Endothelial cell (in vitro differentiated cells): ENCODE results near the gene TSNAX. TPM values are rescaled to one million over a fixed set of nuclear protein-coding genes. Genes with fewer than 3 reads are reported as not detected.

Source experiments
- DNase-seq: peaks from one replicate; pipeline ENCODE4 v3.0.0; 2021; ENCODE audit warnings: low spot score
- H3K27ac Mint-ChIP-seq: one replicate; pipeline ENCODE4 v1.8.0; 2021; ENCODE audit warnings: mixed read lengths, inconsistent platforms; ENCODE audit not compliant: unreplicated experiment
- H3K27me3 Mint-ChIP-seq: one replicate; pipeline ENCODE4 v1.8.0; 2021; ENCODE audit warnings: mild to moderate bottlenecking, moderate library complexity, mixed read lengths, inconsistent platforms; ENCODE audit not compliant: unreplicated experiment
- H3K36me3 Mint-ChIP-seq: one replicate; pipeline ENCODE4 v1.8.0; 2021; ENCODE audit warnings: mild to moderate bottlenecking, low read depth, mixed read lengths, inconsistent platforms; ENCODE audit not compliant: unreplicated experiment
- H3K4me1 Mint-ChIP-seq: one replicate; pipeline ENCODE4 v1.8.0; 2021; ENCODE audit warnings: mild to moderate bottlenecking, mixed read lengths, inconsistent platforms; ENCODE audit not compliant: unreplicated experiment
- H3K4me3 Mint-ChIP-seq: one replicate; pipeline ENCODE4 v1.8.0; 2021; ENCODE audit warnings: mild to moderate bottlenecking, mixed read lengths, inconsistent platforms; ENCODE audit not compliant: unreplicated experiment
- H3K9me3 Mint-ChIP-seq: one replicate; pipeline ENCODE4 v1.8.0; 2021; ENCODE audit warnings: mixed read lengths, inconsistent platforms; ENCODE audit not compliant: unreplicated experiment
- total RNA-seq: library from RNA; stranded (reverse); fragmentation: NEBNext Ultra II Directional; extraction: Animal tissue kit (Norgen Biotek cat#: 25700); gene quantifications from one replicate; pipeline ENCODE4 v1.2.1, GENCODE V29; 2021; ENCODE audit not compliant: unreplicated experiment
- TF ChIP-seq, protein P1 (sequence below): fragments of 200-600 bp; sonication (generic); IDR thresholded peaks from one replicate; pipeline ENCODE4 v1.5.0; 2021; ENCODE audit warnings: antibody characterized with exemption; ENCODE audit not compliant: unreplicated experiment

Gene TSNAX
- total RNA-seq, 1 donor from 2014 or later = 35.4 TPM

DNA sequence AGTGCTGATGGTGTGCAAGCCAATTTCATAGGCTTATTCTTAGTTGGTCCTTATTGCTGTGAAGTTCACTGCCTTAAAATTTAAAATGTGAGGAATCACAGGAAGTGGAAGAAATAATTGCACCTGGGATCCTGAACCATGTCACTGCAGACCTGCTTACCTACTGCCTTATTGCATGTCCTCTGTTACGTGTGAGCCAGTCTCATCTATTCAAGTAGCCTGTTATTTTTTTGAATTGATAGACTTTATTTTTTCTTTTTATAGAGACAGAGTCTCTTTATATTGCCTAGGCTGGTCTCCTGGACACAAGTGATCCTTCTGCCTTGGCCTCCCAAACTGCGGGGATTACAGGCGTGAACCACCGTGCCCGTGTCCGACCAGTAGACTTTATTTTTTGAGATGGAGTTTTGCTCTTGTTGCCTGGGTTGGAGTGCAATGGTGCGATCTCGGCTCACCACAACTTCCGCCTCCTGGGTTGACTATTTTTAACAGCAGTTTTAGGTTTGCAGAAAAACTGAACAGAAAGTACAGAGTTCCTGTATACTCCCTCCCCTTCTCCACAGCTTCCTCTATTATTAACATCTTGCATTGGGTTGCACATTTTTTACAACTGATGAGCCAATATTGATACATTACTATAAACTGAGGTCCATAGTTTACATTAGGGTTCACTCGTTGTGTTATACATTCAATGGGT is 84.1 kb downstream of the TSNAX start:
- no peak for DNase-seq
- H3K4me3 Mint-ChIP-seq = no peak overlapping the region
- TF ChIP-seq, protein P1, sequence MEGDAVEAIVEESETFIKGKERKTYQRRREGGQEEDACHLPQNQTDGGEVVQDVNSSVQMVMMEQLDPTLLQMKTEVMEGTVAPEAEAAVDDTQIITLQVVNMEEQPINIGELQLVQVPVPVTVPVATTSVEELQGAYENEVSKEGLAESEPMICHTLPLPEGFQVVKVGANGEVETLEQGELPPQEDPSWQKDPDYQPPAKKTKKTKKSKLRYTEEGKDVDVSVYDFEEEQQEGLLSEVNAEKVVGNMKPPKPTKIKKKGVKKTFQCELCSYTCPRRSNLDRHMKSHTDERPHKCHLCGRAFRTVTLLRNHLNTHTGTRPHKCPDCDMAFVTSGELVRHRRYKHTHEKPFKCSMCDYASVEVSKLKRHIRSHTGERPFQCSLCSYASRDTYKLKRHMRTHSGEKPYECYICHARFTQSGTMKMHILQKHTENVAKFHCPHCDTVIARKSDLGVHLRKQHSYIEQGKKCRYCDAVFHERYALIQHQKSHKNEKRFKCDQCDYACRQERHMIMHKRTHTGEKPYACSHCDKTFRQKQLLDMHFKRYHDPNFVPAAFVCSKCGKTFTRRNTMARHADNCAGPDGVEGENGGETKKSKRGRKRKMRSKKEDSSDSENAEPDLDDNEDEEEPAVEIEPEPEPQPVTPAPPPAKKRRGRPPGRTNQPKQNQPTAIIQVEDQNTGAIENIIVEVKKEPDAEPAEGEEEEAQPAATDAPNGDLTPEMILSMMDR = no peak
- H3K9me3 Mint-ChIP-seq = no peaks in the 10 kb centered on the region
- H3K27ac Mint-ChIP-seq = no peak overlapping the region
- H3K27me3 Mint-ChIP-seq = peaks cover 8% of the 10 kb centered on the region
- H3K36me3 Mint-ChIP-seq = no peaks in the 10 kb centered on the region
- H3K4me1 Mint-ChIP-seq = peaks cover 25% of the 10 kb centered on the region

DNA sequence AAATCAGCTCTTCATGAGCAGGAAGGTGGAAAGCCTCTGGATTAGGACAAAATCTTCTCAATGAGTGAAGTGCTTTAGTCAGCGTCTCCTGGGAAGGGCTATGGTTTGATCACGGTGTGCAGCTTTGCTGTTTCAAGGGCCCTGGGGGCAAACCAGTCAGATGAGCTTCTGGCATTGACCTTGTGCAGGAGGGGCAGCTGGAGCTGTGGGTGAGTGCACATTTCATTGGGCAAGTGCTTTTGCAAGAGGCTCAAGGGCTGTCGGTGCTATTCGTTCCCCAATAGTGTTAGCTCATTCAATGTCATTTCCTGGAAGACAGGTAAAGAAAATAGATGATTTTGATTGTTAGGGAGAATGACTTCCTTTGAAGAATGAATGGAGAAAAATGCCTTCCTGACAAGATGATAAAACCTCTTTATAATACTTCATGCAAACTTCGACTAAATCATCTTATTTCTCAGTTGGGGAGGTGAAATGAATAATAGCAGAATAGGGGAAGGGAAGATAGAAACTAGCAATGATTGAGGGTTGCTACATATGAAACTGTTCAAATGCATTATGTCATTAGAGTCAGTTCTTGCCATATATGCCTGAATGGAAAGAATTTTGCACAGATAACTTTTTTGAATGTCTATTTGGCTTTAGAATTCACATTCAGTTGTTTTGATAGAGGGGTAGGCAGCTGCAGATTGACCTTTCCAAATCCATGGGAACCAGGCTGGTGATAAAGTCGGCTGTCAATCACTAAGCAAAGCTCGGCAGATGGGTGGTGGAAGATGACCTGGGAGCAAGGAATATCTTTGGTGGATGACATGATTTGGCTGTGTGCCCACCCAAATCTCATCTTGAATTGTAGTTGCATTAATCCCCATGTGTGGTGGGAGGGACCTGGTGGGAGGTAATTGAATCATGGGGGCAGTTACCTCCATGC is 85.2 kb downstream of the TSNAX start:
- TF ChIP-seq, protein P1 = no peak
- no peak overlapping the region for H3K4me3 Mint-ChIP-seq
- H3K9me3 Mint-ChIP-seq = no peaks in the 10 kb centered on the region
- no peak overlapping the region for H3K27ac Mint-ChIP-seq
- no peak for DNase-seq
- H3K27me3 Mint-ChIP-seq = peaks cover 8% of the 10 kb centered on the region
- no peaks in the 10 kb centered on the region for H3K36me3 Mint-ChIP-seq
- peaks cover 36% of the 10 kb centered on the region for H3K4me1 Mint-ChIP-seq

Other genes with a start within 250 kb of the TSNAX start
- 11.6 TPM for gene EXOC8, start 190.8 kb upstream of the TSNAX start, total RNA-seq
- 13.5 TPM for gene SPRTN, start 190.4 kb upstream of the TSNAX start, total RNA-seq
- gene EGLN1, start 106.4 kb upstream of the TSNAX start, total RNA-seq = 30.8 TPM
- 82.5 TPM for gene DISC1, start 98.1 kb downstream of the TSNAX start, total RNA-seq